ENCODE results near the gene UPP2.

Gene UPP2

GRCh38 chr2:158101384-158101926, at the start of gene UPP2:
TSS of gene UPP2 (plus strand) at chr2:158101876. CDS start at chr2:158102064, 188 bp downstream.
- DNase-seq (ENCODE audit: low spot score): no peak

- no peak for DNase-seq (ENCODE audit: low spot score)
Measured at GRCh38 chr2:158052761-158053160, 48.9 kb upstream of the UPP2 start.

- no peak for DNase-seq (ENCODE audit: low spot score)
Measured at GRCh38 chr2:158056875-158057274, 44.8 kb upstream of the UPP2 start.

- DNase-seq (ENCODE audit: low spot score): no peak
Measured at GRCh38 chr2:158060160-158060834, 41.4 kb upstream of the UPP2 start.

- no peak for DNase-seq (ENCODE audit: low spot score)
Measured at GRCh38 chr2:158060835-158061435, 40.7 kb upstream of the UPP2 start.

GRCh38 chr2:158061763-158062162, 39.9 kb upstream of the UPP2 start:
- no peak for DNase-seq (ENCODE audit: low spot score)

GRCh38 chr2:158066046-158066713, 35.5 kb upstream of the UPP2 start:
- no peak for DNase-seq (ENCODE audit: low spot score)

GRCh38 chr2:158071018-158071417, 30.7 kb upstream of the UPP2 start:
- no peak for DNase-seq (ENCODE audit: low spot score)

GRCh38 chr2:158072361-158072760, 29.3 kb upstream of the UPP2 start:
- DNase-seq (ENCODE audit: low spot score): no peak

GRCh38 chr2:158079672-158080071, 22.0 kb upstream of the UPP2 start:
- no peak for DNase-seq (ENCODE audit: low spot score)

GRCh38 chr2:158088093-158088492, 13.6 kb upstream of the UPP2 start:
- DNase-seq (ENCODE audit: low spot score): no peak

- no peak for DNase-seq (ENCODE audit: low spot score)
Measured at GRCh38 chr2:158089322-158089721, 12.4 kb upstream of the UPP2 start.

GRCh38 chr2:158091647-158092046, 10.0 kb upstream of the UPP2 start:
- DNase-seq (ENCODE audit: low spot score): no peak

- DNase-seq (ENCODE audit: low spot score): no peak
Measured at GRCh38 chr2:158094487-158095092, 7.1 kb upstream of the UPP2 start.

GRCh38 chr2:158095269-158095668, 6.4 kb upstream of the UPP2 start:
- no peak for DNase-seq (ENCODE audit: low spot score)

- no peak for DNase-seq (ENCODE audit: low spot score)
Measured at GRCh38 chr2:158095912-158096311, 5.8 kb upstream of the UPP2 start.

GRCh38 chr2:158097481-158097880, 4.2 kb upstream of the UPP2 start:
- DNase-seq (ENCODE audit: low spot score): no peak

- DNase-seq (ENCODE audit: low spot score): no peak
Measured at GRCh38 chr2:158098178-158098577, 3.5 kb upstream of the UPP2 start.

GRCh38 chr2:158099716-158100115, 2.0 kb upstream of the UPP2 start:
- DNase-seq (ENCODE audit: low spot score): no peak

GRCh38 chr2:158100411-158100810, 1.3 kb upstream of the UPP2 start:
- no peak for DNase-seq (ENCODE audit: low spot score)

- DNase-seq (ENCODE audit: low spot score): no peak
Measured at GRCh38 chr2:158102446-158102845, 770 bp downstream of the UPP2 start.

GRCh38 chr2:158103411-158104012, 1.8 kb downstream of the UPP2 start:
- no peak for DNase-seq (ENCODE audit: low spot score)
